ENCODE measurements around the gene TMTC2. TPM values are rescaled to one million over a fixed set of nuclear protein-coding genes. Genes with fewer than 3 reads are reported as not detected.
A peak's percentile ranks its signal among the peaks of the same experiment; 100 is the strongest.

TMTC2 gene
- polyA plus RNA-seq, 1 donor from 2014 or later = 20.6 TPM

GRCh38 chr12:82942521-82942920 is 255.8 kb downstream of the TMTC2 start:
- no peaks in the 10 kb centered on the region for H4K20me1 ChIP-seq (ENCODE audit: insufficient read depth)
- no peak overlapping the region for H3K9ac ChIP-seq (ENCODE audit: low read length)
- peaks cover 3% of the 10 kb centered on the region for H3F3A ChIP-seq (ENCODE audit: insufficient read depth, low read length, poor library complexity, severe bottlenecking)
- no peak overlapping the region for H3K27ac ChIP-seq (ENCODE audit: low read length)
- no peaks in the 10 kb centered on the region for H3K79me2 ChIP-seq (replicated peaks; ENCODE audit: insufficient read depth, low read length)
- H3K9me3 ChIP-seq (ENCODE audit: low read length) = no peaks in the 10 kb centered on the region
- H3K27me3 ChIP-seq (ENCODE audit: insufficient read depth, low read depth, low read length) = no peaks in the 10 kb centered on the region
- no peaks in the 10 kb centered on the region for H3K9me2 ChIP-seq (ENCODE audit: insufficient read depth, low read length)
- H3K36me3 ChIP-seq (ENCODE audit: insufficient read depth, low read length) = no peaks in the 10 kb centered on the region
- TF ChIP-seq REST (IDR thresholded peaks at IDR 0.05; ENCODE audit: borderline replicate concordance) (no peak), MXI1 (conservative IDR thresholded peaks at IDR 0.05; ENCODE audit: poor library complexity, severe bottlenecking) (no peak), TAF1 (IDR thresholded peaks at IDR 0.05; ENCODE audit: low read depth) (no peak), CTCF (IDR thresholded peaks at IDR 0.05; ENCODE audit: poor library complexity, severe bottlenecking) (no peak), EP300 (conservative IDR thresholded peaks at IDR 0.05; ENCODE audit: poor library complexity, severe bottlenecking) (no peak), RAD21 (conservative IDR thresholded peaks at IDR 0.05) (no peak), POLR2AphosphoS5 (IDR thresholded peaks at IDR 0.05) (no peak), SMC3 (conservative IDR thresholded peaks at IDR 0.05; ENCODE audit: poor library complexity) (no peak), EZH2 (IDR thresholded peaks at IDR 0.05; ENCODE audit: borderline replicate concordance, insufficient read depth, low read length, poor library complexity, severe bottlenecking) (no peak)
- no peak overlapping the region for H2AFZ ChIP-seq (ENCODE audit: low read depth, low read length)
- H3K4me3 ChIP-seq (ENCODE audit: low read length) = no peak overlapping the region
- H3K4me2 ChIP-seq (ENCODE audit: low read length) = no peak overlapping the region

- Histone ChIP-seq H4K20me1 (ENCODE audit: insufficient read depth) (no peaks in the 10 kb centered on the region), H3K9ac (ENCODE audit: low read length) (no peak overlapping the region), H3K27ac (ENCODE audit: low read length) (no peak overlapping the region), H3K4me3 (ENCODE audit: low read length) (no peak overlapping the region), H2AFZ (ENCODE audit: low read depth, low read length) (no peak overlapping the region), H3K27me3 (ENCODE audit: insufficient read depth, low read depth, low read length) (no peaks in the 10 kb centered on the region), H3K79me2 (replicated peaks; ENCODE audit: insufficient read depth, low read length) (no peaks in the 10 kb centered on the region), H3K9me3 (ENCODE audit: low read length) (no peaks in the 10 kb centered on the region), H3K4me2 (ENCODE audit: low read length) (no peak overlapping the region), H3K9me2 (ENCODE audit: insufficient read depth, low read length) (no peaks in the 10 kb centered on the region), H3F3A (ENCODE audit: insufficient read depth, low read length, poor library complexity, severe bottlenecking) (peaks cover 3% of the 10 kb centered on the region), H3K36me3 (ENCODE audit: insufficient read depth, low read length) (no peaks in the 10 kb centered on the region)
- TF ChIP-seq REST (IDR thresholded peaks at IDR 0.05; ENCODE audit: borderline replicate concordance) (no peak), POLR2AphosphoS5 (IDR thresholded peaks at IDR 0.05) (peak; percentile 85), EP300 (conservative IDR thresholded peaks at IDR 0.05; ENCODE audit: poor library complexity, severe bottlenecking) (peak; percentile 86)
Observed at GRCh38 chr12:82942991-82943401, 256.3 kb downstream of the TMTC2 start.
